ENCODE results near the gene ARHGAP24. TPM values are rescaled to one million over a fixed set of nuclear protein-coding genes. Genes with fewer than 3 reads are reported as not detected.
A peak's percentile ranks its signal among the peaks of the same experiment; 100 is the strongest.

ARHGAP24 gene
- total RNA-seq, 1 experiment from 2014 or later: 1.2 TPM

DNA sequence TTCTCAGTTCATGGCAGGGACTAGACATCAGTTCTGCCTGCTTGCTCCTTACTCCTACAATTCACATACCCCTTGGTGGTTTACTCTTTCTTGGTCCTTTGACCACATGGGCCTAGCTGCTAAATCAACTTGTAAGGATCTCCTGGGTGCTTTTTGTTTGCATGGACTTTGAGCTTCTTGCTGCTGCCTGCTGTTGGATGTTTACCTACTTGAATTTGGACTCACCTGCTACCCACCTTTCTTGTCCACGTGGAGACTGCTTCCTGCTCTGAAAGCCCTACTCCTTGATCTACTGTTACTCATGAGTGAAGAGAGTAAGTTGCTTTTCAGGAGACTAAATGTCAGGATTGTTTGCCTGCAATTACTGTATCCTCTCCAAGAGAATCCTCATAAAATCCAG, 15.2 kb upstream of the ARHGAP24 start:
- Histone ChIP-seq H3K4me3 (ENCODE audit: insufficient read depth, low read depth, low read length) (no peak overlapping the region), H3K27me3 (ENCODE audit: control insufficient read depth, insufficient read depth, low read length) (no peaks in the 10 kb centered on the region), H3K36me3 (replicated peaks; ENCODE audit: control insufficient read depth, insufficient read depth, low read length) (no peaks in the 10 kb centered on the region)
- DNase-seq: no peak

- DNase-seq: no peak
- Histone ChIP-seq H3K27me3 (ENCODE audit: control insufficient read depth, insufficient read depth, low read length) (no peaks in the 10 kb centered on the region; the same call in 1 of the 2 replicates), H3K36me3 (replicated peaks; ENCODE audit: control insufficient read depth, insufficient read depth, low read length) (no peaks in the 10 kb centered on the region), H3K4me3 (ENCODE audit: insufficient read depth, low read depth, low read length) (peak overlapping the region; percentile 59; the same call in 1 of the 2 replicates)
These were observed 594 bp upstream of the ARHGAP24 start for GRCh38 chr4:85474356-85474755.

GRCh38 chr4:85475631-85476233, 782 bp downstream of the ARHGAP24 start:
- no peak for DNase-seq
- Histone ChIP-seq H3K36me3 (replicated peaks; ENCODE audit: control insufficient read depth, insufficient read depth, low read length) (no peaks in the 10 kb centered on the region), H3K27me3 (ENCODE audit: control insufficient read depth, insufficient read depth, low read length) (no peaks in the 10 kb centered on the region; the same call in 1 of the 2 replicates), H3K4me3 (ENCODE audit: insufficient read depth, low read depth, low read length) (peak overlapping the region; percentile 43)

DNA sequence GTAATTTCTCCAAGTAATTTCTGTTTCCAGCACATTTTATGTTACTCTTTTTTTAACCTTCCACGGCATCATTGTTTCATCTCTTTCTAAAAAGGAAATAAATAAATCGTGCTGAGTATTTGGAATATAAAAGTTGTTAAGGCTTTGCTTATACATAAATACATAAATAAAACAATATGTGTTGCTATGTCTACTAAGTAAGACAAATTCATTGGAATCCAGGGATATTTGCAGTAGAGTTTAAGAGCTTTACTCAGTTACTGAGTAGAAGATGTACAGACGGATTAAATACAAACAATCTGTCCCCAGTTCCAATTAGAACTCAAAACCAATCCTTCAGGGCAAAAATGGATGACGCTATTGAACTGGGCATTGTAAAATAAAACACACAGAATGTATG, 1.4 kb downstream of the ARHGAP24 start:
- Histone ChIP-seq H3K36me3 (replicated peaks; ENCODE audit: control insufficient read depth, insufficient read depth, low read length) (no peaks in the 10 kb centered on the region), H3K27me3 (ENCODE audit: control insufficient read depth, insufficient read depth, low read length) (no peaks in the 10 kb centered on the region; the same call in 1 of the 2 replicates), H3K4me3 (ENCODE audit: insufficient read depth, low read depth, low read length) (no peak overlapping the region)
- no peak for DNase-seq

GRCh38 chr4:85477534-85477933, 2.6 kb downstream of the ARHGAP24 start:
- Histone ChIP-seq H3K27me3 (ENCODE audit: control insufficient read depth, insufficient read depth, low read length) (no peaks in the 10 kb centered on the region; the same call in 1 of the 2 replicates), H3K4me3 (ENCODE audit: insufficient read depth, low read depth, low read length) (no peak overlapping the region)
- DNase-seq: no peak

DNA sequence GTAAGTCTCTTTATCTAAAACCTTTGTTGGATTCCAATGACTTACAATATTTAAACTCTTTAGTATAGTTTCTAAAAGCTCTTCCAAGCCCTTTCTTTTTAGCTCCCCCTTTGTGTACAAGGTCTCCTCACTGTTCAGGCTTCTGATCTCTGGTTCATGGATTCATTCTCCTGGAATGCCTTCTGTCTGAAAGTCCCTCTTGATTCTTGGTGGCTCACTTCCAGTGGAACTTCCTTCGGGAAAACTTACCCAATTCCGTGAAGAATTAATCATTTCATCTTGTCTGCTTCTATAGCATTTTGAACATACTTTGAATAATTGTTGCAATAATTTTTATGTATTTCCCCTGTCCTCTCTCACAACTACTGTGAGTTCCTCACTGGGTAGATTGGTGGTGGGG, 3.6 kb downstream of the ARHGAP24 start:
- DNase-seq: no peak
- H3K4me3 ChIP-seq (ENCODE audit: insufficient read depth, low read depth, low read length): no peak overlapping the region

More at GRCh38 chr4:85477534-85477933, 2.6 kb downstream of the ARHGAP24 start:
- no peaks in the 10 kb centered on the region for H3K36me3 ChIP-seq (replicated peaks; ENCODE audit: control insufficient read depth, insufficient read depth, low read length)

DNA sequence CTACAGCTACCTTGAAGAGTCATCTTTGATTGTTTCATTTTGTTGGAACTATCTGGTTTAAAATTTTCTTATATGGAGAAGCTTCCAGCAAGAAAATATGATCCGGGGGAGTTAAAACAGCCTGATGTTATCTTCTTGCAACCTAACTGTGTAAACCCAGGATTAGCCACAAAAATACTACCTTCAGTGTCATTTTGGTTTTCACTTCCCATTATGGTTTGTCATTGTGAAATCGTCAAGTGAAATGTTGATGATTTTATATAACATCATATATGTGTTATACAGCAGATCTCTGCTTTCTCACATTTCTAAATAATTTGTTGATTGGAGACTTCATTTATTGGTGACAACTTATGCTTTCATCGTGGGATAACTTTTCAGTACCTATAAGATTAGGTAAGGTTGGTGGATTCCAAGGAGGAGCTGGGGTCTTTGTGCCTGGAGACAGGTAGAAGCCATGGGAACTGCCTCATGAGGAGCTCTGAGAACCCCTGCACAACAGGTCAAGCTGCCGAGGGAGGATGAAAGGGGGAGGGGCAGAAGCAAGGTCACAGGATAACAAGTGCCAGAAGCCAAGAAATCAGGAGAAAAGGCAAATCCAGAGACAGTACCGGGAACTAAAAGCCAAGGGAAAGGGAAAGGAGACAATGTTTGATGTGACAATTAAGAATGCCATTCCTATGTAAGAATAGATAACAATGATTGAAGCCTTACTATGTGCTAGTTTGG, 7.2 kb downstream of the ARHGAP24 start:
- no peaks in the 10 kb centered on the region for H3K27me3 ChIP-seq (ENCODE audit: control insufficient read depth, insufficient read depth, low read length)
- H3K4me3 ChIP-seq (ENCODE audit: insufficient read depth, low read depth, low read length): no peak overlapping the region
- DNase-seq: peak; percentile 13
- H3K36me3 ChIP-seq (replicated peaks; ENCODE audit: control insufficient read depth, insufficient read depth, low read length): no peaks in the 10 kb centered on the region

More for the DNA sequence above, 3.6 kb downstream of the ARHGAP24 start:
- Histone ChIP-seq H3K36me3 (replicated peaks; ENCODE audit: control insufficient read depth, insufficient read depth, low read length) (no peaks in the 10 kb centered on the region), H3K27me3 (ENCODE audit: control insufficient read depth, insufficient read depth, low read length) (no peaks in the 10 kb centered on the region; the same call in 1 of the 2 replicates)

DNA sequence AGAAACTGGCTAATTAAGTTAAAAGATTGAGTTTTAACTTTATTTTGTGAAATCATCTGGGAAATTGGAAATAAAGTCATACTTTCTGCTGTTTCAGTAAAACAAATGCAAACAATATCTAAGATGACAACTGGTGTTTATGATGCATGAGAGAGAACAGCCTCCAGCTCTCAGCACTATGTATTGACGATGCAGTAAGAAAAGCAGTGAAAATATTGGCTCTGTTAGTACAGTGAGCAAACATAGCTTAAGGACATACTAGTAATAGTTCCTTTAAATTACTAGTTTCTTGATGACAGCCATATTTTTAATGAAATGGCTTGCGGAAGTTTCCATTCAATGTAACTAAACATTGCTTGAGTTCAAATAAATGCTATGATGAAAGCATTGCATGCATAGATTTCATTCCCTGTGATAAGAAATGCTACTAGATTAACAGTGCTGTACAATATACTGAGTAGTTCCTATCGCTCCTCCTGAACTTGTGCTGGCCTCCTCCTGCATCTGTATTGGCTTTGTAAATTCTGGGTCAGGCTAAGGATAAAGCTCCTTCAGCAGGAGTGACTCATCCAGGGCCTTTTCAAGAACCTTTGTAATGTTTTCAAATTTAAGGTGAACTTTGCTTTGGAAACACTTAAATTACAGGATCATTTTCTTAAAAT, 11.6 kb downstream of the ARHGAP24 start:
- Histone ChIP-seq H3K36me3 (replicated peaks; ENCODE audit: control insufficient read depth, insufficient read depth, low read length) (no peaks in the 10 kb centered on the region), H3K4me3 (ENCODE audit: insufficient read depth, low read depth, low read length) (no peak overlapping the region), H3K27me3 (ENCODE audit: control insufficient read depth, insufficient read depth, low read length) (no peaks in the 10 kb centered on the region)
- no peak for DNase-seq

DNA sequence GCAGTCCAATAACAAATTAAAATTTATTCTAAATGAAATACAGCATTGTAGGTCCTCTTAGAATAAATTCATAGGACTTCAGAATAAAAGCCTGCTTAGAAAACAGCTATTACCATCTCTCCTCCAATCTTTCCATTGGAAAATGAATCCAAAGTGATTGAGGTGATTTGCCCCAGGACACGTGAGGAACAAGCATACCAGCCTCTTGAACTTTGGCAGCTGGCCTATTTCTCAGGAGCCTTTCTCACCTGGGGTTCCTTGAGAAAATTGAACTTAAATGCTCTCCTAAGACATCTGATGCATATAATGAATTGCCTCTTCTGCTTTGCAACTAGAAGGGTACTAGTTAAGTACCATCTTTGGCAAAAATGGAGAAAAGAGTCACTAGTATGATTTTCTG, 13.5 kb downstream of the ARHGAP24 start:
- DNase-seq: no peak
- no peaks in the 10 kb centered on the region for H3K36me3 ChIP-seq (replicated peaks; ENCODE audit: control insufficient read depth, insufficient read depth, low read length)
- H3K4me3 ChIP-seq (ENCODE audit: insufficient read depth, low read depth, low read length): no peak overlapping the region
- H3K27me3 ChIP-seq (ENCODE audit: control insufficient read depth, insufficient read depth, low read length): no peaks in the 10 kb centered on the region

GRCh38 chr4:85489273-85489981, 14.5 kb downstream of the ARHGAP24 start:
- Histone ChIP-seq H3K27me3 (ENCODE audit: control insufficient read depth, insufficient read depth, low read length) (no peaks in the 10 kb centered on the region), H3K36me3 (replicated peaks; ENCODE audit: control insufficient read depth, insufficient read depth, low read length) (no peaks in the 10 kb centered on the region), H3K4me3 (ENCODE audit: insufficient read depth, low read depth, low read length) (no peak overlapping the region)
- DNase-seq: peak; percentile 16

- H3K4me3 ChIP-seq (ENCODE audit: insufficient read depth, low read depth, low read length): no peak overlapping the region
- no peak for DNase-seq
These were observed 16.6 kb downstream of the ARHGAP24 start for GRCh38 chr4:85491527-85491926.

GRCh38 chr4:85492336-85492735, 17.4 kb downstream of the ARHGAP24 start:
- no peaks in the 10 kb centered on the region for H3K36me3 ChIP-seq (replicated peaks; ENCODE audit: control insufficient read depth, insufficient read depth, low read length)
- H3K27me3 ChIP-seq (ENCODE audit: control insufficient read depth, insufficient read depth, low read length): no peaks in the 10 kb centered on the region
- no peak overlapping the region for H3K4me3 ChIP-seq (ENCODE audit: insufficient read depth, low read depth, low read length)
- DNase-seq: no peak

More at GRCh38 chr4:85491527-85491926, 16.6 kb downstream of the ARHGAP24 start:
- H3K36me3 ChIP-seq (replicated peaks; ENCODE audit: control insufficient read depth, insufficient read depth, low read length): no peaks in the 10 kb centered on the region
- no peaks in the 10 kb centered on the region for H3K27me3 ChIP-seq (ENCODE audit: control insufficient read depth, insufficient read depth, low read length)

- Histone ChIP-seq H3K4me3 (ENCODE audit: insufficient read depth, low read depth, low read length) (no peak overlapping the region), H3K27me3 (ENCODE audit: control insufficient read depth, insufficient read depth, low read length) (no peaks in the 10 kb centered on the region), H3K36me3 (replicated peaks; ENCODE audit: control insufficient read depth, insufficient read depth, low read length) (no peaks in the 10 kb centered on the region)
- no peak for DNase-seq
These were observed 20.7 kb downstream of the ARHGAP24 start for GRCh38 chr4:85495621-85496020.

- Histone ChIP-seq H3K36me3 (replicated peaks; ENCODE audit: control insufficient read depth, insufficient read depth, low read length) (no peaks in the 10 kb centered on the region), H3K4me3 (ENCODE audit: insufficient read depth, low read depth, low read length) (no peak overlapping the region), H3K27me3 (ENCODE audit: control insufficient read depth, insufficient read depth, low read length) (no peaks in the 10 kb centered on the region)
- no peak for DNase-seq
These were observed 21.3 kb downstream of the ARHGAP24 start for GRCh38 chr4:85496126-85496849.

Measured in H7 (cell line).